ENCODE data around the gene COL18A1.

COL18A1 gene

DNA sequence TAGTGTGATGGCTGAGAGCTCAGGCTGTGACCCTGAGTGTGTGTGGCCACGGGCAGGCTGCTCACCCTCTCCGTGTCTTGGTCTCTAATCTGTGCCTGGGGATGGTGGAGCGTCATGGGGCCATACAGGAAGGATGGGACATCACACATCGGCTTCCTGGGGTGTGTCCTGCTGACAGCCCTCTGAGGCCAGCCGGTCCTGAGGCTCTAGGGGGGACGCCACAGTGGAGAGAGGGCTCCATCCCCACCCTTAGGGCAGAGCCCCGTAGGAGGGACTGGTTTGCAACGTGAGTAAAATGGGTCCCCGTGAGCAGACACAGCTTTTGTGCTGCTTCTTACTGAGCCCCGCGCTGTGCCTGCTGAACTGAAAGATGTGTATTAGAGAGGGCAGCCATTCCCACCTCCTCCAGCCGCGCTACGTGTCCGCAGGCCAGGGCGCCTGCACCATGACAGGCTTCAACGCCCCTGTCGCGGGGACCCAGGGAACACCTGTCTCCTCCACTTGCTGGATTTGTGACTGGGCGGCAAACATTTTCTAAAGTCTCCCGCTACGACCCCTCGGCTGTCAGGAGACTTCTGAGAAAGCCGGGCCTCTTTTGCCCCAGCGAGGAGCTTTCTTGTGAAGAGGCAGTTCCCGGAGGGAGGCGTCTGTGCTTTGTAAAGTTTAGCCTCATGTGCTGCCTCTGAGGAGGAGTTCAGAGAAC lies 8.1 kb downstream of the COL18A1 start:
- H3K4me3 ChIP-seq (ENCODE audit: low read depth, low read length) = no peak overlapping the region
- TF ChIP-seq, protein P1, sequence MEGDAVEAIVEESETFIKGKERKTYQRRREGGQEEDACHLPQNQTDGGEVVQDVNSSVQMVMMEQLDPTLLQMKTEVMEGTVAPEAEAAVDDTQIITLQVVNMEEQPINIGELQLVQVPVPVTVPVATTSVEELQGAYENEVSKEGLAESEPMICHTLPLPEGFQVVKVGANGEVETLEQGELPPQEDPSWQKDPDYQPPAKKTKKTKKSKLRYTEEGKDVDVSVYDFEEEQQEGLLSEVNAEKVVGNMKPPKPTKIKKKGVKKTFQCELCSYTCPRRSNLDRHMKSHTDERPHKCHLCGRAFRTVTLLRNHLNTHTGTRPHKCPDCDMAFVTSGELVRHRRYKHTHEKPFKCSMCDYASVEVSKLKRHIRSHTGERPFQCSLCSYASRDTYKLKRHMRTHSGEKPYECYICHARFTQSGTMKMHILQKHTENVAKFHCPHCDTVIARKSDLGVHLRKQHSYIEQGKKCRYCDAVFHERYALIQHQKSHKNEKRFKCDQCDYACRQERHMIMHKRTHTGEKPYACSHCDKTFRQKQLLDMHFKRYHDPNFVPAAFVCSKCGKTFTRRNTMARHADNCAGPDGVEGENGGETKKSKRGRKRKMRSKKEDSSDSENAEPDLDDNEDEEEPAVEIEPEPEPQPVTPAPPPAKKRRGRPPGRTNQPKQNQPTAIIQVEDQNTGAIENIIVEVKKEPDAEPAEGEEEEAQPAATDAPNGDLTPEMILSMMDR (IDR thresholded peaks at IDR 0.05; ENCODE audit: borderline replicate concordance, insufficient read depth, low read depth, low read length) = no peak

DNA sequence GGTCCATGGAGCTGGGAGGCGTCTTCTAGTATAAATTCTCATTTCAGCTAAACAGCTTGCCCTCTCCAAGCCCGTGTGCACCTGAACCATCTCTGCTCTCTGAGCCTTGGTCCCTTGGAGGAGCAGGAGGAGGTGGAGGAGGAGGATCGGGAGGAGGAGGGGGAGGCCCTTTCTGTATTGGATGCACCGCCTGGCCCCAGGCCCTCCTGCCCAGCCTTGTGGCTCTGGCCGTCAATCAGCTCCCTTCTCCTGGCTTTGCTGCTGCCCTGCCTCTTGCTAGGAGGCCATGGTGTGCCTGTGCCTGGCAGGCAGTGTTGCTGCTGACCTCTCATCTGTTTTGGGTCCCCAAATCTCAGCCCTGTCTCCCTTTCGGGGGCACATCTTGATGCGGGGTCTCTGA lies 9.0 kb downstream of the COL18A1 start:
- no peak overlapping the region for H3K4me3 ChIP-seq (ENCODE audit: low read depth, low read length)
- TF ChIP-seq, protein P1 (IDR thresholded peaks at IDR 0.05; ENCODE audit: borderline replicate concordance, insufficient read depth, low read depth, low read length) = no peak

DNA sequence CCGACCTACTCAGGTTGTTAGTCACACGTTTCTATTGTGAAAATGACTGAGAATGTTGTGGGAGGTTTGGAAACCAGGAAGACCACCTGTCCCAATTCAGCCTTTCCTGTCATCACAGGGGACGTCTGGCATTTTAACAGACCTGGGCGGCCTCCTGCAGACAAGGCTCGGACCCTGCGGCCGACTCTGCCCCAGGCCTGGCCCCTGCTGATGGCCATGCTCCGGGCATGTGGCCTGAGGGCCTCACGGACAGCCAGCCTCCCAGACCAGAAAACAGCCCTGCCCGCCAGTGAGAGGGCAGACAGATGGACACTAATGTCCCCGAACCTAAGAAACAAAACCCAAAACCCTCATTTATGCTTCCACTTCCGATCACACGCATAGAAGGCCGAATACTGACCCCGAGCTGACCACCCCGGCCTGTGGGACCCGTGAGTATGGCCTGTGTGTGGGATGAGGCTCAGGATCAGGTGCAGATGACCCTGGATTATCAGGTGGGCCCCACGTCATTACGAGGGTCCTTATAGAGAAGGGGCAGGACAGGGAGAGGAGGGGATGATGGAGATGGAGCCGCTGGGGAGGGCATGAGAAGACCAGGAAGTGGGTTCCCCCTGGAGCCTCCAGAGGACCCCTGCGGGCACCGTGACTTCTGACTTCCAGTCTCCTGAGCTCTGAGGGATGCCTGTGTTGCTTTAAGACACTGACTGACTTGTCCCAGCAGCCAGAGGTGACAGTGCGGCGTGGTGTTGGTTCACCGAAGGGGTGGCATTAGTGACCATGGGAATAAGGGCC lies 9.6 kb downstream of the COL18A1 start:
- TF ChIP-seq, protein P1 (IDR thresholded peaks at IDR 0.05; ENCODE audit: borderline replicate concordance, insufficient read depth, low read depth, low read length) = no peak
- no peak overlapping the region for H3K4me3 ChIP-seq (ENCODE audit: low read depth, low read length)

DNA sequence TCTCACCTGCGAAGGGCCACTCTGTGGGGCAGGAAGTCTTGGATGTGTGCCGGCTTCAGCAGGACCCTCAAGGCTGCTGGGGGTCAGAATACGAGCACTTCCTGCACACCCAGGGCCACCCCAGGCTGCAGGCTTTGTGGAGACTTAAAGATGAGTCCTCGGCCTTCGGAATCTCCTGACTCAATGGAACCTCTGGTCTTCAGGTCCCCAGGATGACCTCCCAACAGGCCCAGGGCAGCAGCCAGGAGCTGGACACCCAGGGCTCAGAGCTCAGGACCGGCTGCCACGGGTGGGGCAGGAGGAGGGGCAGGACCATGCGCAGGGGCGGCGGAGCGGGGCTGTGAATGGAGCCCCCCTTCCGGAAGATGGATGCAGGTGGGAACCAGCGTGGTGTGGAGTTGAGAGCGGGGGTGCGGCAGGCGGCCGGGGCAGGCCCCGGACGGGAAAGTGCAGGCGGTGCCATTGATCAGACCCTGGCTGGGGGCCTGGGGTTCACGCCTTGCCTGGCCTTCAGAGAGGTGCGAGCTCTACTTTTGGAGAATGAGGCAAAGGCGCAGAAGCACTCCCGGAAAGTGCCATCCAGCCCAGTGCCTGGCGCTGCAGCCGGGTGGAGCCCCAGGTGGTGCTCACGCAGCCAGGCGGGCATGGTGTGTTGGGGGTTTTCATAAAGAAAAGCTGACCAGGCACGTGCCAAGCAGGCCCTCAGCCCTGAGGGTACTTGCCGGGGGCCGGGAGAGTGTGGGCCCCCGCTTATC lies 10.4 kb downstream of the COL18A1 start:
- no peak overlapping the region for H3K4me3 ChIP-seq (ENCODE audit: low read depth, low read length)
- TF ChIP-seq, protein P1 (IDR thresholded peaks at IDR 0.05; ENCODE audit: borderline replicate concordance, insufficient read depth, low read depth, low read length) = no peak

DNA sequence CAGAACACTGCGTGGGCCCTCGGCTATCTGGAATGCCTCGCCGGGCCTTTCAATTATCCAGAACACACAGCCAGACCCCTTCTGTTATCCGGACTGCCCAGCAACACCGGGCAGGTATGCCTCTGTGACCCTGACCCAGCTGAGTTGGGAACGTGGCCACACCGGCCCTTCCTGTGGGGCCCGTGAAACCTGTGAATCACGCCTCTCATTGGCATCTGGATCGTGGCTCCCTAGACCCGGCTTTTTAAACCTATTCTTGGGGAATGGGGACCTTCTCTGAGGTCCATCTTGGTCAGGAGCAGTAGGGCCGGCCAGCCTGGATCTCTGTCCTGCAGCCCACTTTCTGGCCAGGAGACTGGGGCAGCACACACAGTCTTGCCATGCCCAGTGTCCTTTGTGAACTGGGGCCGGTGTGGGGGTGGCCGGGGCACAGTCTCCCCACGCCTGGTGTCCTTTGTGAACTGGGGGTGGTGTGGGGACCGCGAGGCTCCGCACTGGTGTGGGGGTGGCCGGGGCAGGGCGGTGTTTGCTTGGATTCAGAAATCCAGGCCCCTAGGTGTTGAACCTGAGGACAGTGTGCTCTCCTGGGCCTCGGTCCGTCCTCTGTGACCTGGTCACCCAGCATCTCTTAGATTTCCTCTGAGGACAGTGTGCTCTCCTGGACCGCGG lies 11.1 kb downstream of the COL18A1 start:
- TF ChIP-seq, protein P1 (IDR thresholded peaks at IDR 0.05; ENCODE audit: borderline replicate concordance, insufficient read depth, low read depth, low read length) = no peak
- no peak overlapping the region for H3K4me3 ChIP-seq (ENCODE audit: low read depth, low read length)

DNA sequence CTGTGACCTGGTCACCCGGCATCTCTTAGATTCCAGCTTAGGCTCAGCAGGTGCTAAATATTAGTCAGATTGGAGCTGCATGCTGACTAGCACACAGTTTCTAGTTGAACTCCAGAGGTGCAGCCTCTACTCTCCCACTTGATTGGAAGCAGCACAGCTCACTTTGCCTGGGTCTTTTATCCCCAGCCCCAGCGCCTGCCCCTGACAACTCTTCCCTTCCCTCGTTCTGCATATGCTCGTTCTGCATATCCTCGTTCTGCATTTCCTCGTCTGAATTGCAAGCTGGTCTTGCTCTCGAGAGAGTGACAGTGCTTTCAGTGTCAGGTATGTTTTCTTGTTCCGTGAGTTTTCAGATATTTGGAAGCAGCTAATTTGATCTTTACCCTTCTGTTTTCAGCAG lies 11.7 kb downstream of the COL18A1 start:
- H3K4me3 ChIP-seq (ENCODE audit: low read depth, low read length) = no peak overlapping the region
- TF ChIP-seq, protein P1 (IDR thresholded peaks at IDR 0.05; ENCODE audit: borderline replicate concordance, insufficient read depth, low read depth, low read length) = no peak
